ENCODE results near the gene CYP26A1. TPM values are rescaled to one million over a fixed set of nuclear protein-coding genes. Genes with fewer than 3 reads are reported as not detected.

Gene CYP26A1
- total RNA-seq, 1 experiment from 2014 or later: not detected

DNA sequence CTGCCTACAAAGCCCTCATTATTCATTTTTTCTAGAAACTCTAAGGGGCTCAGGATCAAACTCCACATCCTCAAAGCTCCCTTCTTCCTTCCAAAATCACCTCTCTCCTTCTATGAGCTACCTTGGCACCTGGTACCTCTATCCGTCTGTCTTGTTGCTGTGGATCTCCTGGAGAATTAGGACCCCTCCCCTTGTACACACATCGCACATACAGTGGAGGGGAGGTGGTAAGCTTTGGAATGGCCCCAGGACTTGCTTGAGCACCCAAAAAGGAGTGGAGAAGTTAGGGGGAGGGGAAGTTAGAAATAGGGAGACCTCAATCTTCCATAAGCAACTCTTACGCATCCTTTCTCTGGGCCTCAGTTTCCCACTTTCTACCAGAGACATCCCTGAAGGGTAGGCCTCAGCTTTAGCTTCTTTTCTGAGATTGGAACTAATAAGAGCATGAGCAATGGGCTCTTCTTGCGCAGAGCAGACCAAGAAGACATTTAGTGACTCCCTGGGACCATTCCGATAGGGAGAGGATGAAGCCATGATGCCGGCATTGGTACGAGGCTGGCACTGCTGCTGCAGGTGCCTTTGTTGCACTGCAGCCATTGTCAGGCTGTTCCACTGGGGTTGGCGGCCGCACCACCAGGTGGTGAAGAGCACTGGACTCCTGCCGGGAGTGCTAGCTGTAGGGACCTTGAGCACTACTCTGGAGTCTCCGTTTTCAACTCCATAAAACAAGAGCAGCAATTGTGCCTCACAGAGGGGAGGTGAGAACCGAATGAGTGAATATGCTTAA is 8.6 kb upstream of the CYP26A1 start:
- DNase-seq (ENCODE audit: low spot score): no peak

DNA sequence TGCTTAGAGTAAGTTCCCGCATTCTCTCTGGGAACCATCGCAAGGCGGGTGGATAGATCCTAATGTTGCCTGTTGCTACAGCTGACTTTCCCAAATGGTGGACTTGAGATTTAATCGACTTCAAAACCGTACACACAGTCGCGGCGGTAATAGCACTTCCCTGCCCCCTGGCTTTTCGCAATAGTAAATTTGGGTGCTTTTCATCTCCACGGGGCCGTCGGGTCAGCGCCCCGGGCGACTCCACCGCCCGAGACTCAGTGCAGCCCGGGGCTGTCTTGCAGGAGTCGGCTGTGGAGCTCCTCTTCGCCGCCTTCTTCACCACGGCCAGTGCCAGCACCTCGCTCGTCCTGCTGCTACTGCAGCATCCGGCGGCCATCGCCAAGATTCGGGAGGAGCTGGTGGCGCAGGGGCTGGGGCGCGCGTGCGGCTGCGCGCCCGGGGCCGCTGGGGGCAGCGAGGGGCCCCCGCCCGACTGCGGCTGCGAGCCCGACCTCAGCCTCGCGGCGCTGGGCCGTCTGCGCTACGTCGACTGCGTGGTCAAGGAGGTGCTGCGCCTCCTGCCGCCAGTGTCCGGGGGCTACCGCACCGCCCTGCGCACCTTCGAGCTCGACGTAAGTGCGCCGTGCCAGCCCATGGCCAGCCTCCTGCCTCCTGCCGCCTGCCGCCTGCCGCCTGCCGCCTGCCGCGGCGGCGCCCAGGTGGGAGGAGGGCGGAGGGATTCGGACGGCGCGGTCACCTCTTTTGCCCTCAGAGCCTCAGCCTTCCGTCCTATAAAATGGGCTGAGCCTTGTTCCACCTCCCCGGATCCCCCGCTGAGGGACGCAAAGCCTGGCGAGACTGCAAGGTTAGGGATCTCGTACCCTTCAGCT is 7.8 kb upstream of the CYP26A1 start:
- DNase-seq (ENCODE audit: low spot score): no peak

DNA sequence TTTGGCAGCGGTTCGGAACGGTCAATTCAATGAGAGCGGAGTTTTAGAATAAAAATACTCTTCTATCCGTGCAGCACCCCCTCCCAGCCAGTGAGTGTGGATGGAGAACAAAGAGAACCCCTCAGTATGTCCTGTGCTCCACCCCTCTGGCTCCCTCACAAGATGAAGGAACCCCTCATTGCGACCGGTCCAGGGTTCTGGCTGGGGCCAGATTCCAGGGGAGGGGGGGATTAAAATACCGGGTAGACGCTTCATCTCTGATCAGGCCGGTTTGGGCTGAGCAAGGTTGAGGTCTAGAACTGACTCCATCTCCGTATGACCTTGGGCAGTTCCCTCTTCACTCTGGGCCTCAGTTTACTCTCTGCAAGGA is 7.2 kb upstream of the CYP26A1 start:
- DNase-seq (ENCODE audit: low spot score): no peak

DNA sequence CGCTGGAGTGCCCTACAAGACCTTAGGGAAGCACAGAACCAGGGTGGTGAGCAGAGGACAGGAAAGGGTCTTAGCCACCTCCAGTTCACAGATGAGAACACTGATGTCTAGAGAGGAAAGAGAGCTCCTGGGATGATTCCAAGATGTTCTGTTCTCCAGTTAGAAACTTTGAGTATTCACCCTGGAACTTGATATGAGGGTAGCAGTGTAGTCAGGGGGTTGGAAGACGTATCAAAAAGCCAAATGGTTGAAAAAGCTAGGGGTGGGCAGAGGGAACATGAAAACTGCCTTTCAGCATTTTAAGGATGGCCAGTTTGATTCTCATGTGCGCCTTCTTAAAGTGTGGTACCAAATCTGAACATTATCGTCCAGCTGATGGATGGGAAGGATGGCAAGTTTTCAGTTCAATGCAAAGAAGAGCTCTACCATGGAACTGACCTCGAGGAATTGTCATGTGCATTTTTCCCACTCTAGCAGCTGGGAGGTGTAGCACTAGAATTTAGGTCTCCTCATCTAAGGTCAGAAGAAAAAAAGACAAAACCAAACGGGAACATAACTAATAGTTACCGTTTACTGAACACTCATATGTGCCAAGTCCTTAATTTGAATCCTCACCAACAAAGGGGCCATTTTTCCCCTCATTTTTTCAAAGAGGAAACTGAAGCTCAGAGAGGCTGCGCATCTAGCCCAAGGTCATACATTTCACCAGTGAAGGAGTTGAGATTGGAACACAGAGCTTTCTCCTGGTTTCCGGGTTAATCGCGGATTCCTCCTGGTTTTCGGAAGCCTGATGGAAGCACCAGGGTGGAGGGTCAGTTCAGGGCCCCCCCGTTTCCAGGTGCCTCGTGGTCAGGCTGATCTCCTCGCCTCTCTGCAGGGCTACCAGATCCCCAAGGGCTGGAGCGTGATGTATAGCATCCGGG is 6.0 kb upstream of the CYP26A1 start:
- no peak for DNase-seq (ENCODE audit: low spot score)

DNA sequence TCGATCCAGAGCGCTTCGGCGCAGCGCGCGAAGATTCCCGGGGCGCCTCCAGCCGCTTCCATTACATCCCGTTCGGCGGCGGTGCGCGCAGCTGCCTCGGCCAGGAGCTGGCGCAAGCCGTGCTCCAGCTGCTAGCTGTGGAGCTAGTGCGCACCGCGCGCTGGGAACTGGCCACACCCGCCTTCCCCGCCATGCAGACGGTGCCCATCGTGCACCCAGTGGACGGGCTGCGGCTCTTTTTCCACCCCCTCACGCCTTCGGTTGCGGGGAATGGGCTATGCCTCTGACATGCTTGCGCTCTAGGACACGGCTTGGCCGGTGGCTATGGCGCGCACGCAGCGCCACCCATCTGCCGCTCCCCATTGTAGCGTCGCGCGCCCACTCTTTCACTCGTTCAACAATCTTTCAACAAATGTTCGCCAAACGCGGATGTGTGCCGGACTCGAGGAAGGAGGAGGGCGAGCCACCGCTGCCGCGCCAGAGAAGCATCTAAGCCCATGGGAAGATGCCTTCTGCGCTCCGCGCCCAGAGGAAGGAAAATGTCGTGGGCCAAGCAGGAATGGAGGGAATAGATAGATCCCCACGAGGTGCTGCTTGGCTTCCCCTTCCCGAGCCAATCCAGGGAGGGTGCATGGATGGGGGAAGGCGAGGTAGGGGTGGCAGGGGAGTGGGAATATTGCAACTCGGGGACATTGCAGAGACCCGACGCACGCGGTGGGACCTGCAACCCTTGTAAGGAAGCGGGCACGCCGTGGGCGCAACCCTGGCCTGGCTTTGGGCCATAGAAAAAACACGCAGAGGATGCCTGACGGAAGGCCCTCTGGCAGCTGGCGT is 5.1 kb upstream of the CYP26A1 start:
- no peak for DNase-seq (ENCODE audit: low spot score)

DNA sequence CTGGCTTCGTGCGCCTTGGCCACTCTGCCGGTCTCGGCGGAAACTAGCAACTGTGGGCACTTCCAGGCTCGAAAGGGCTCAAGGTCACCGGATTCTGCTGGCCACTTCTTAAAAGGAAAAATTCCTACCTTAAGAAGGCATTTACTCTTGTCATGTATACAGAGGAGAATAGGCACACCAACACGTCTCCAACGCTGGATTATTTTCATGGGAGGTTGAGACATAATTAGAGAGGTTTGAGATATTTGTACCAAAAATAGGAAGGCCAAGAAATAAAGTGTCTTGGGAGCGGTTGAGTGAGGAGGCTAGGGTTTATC is 4.5 kb upstream of the CYP26A1 start:
- no peak for DNase-seq (ENCODE audit: low spot score)

DNA sequence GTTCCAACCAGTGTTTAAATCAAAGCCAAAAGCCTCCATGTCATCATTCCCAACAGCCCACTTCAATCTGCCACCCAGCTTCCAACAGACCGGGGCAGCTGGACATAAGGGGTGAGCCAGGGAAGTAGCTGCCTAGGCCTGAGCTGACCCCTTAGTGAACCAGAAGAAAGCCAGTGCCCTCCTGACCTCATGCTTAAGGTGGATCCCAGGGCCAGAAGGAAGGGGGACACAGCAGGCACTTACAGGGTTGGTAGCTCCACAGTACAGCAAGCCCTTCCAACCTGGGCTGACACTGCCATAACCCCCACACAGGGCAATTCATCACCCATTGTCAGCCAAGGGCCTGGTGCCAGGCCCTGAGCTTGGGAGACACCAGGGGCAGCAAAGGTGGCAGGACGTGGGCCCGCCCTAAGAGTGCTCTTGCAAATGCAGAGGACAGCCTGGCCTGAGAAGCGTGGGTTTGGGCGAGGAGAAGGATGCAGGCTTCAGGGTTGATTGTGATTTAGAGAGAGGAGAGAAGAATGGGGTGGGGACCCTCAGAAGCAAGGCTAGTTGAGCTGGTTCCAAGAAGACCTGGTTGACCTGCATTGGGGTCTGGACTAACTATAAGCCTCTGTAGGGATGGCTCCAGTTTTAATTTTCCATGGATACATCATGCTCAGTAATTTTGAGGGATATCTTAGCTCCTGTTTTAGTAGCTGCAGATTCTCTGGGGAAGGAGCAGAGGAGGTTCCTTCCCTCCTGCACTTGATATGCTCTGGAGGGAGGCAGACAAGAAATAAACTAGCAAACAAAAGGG is 3.1 kb upstream of the CYP26A1 start:
- DNase-seq (ENCODE audit: low spot score): no peak

DNA sequence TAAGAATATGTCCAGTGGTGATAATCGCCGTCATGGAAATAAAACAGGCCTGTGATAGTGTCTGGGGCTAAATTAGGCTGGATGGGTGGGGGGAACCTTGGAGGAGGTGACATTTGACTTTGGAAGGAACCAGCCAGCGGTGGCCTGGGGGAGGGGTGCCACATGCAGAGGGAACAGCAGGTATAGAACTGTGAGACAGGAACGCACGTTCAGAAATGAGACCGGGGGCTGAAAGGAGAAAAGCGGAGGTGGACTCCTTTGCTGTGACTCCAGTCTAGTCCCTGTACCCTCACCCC is 2.6 kb upstream of the CYP26A1 start:
- no peak for DNase-seq (ENCODE audit: low spot score)

DNA sequence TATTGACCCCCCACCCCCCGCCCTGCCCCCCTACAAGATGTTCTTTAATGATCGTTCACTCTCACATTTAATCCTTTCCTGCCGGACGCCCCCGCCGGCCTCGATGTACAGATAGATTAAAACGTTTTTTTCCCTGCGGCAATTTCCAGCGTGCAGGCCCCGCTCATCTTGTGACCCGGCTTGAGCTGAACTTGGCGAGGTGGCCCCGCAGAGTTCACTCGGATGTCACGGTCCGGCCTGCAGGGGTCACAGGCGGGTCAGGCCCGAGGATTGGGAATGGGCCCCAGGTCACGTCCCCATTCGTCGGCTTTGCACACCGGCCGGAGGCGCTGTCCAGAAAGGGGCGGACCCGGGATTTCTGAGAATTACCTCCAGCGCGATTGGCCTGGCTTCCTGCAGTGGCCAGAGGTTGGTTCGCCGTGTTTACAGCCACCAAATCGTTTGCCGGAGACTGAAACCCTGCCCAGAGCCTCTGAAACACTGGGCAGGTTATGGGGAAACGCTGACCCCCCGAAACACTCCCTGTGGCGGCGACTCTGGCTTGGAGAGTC is 1.9 kb upstream of the CYP26A1 start:
- DNase-seq (ENCODE audit: low spot score): no peak

DNA sequence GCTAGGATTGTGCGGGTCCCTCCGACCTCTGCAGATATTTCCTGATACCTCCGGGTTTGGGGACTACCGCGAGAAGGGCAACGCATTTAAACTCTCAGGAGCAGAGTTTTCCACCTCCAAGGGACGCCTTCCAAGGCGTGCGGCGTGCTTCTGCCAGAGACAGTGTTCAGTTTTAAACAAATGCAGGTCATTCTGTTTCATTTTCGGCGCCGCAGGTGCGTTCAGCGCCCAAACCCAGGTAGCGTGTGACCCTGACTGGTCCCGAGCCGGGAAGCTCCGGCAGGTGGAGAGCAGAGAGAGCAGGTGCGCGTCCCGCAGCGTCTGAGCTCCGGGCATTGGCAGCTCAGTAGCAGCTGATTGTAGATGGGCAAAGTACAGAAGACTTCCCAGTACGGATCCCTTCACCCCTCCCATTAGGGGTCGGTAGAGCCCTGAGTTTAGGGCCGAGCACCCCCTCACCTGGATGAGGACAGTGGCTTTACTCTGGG is 1.4 kb upstream of the CYP26A1 start:
- no peak for DNase-seq (ENCODE audit: low spot score)

DNA sequence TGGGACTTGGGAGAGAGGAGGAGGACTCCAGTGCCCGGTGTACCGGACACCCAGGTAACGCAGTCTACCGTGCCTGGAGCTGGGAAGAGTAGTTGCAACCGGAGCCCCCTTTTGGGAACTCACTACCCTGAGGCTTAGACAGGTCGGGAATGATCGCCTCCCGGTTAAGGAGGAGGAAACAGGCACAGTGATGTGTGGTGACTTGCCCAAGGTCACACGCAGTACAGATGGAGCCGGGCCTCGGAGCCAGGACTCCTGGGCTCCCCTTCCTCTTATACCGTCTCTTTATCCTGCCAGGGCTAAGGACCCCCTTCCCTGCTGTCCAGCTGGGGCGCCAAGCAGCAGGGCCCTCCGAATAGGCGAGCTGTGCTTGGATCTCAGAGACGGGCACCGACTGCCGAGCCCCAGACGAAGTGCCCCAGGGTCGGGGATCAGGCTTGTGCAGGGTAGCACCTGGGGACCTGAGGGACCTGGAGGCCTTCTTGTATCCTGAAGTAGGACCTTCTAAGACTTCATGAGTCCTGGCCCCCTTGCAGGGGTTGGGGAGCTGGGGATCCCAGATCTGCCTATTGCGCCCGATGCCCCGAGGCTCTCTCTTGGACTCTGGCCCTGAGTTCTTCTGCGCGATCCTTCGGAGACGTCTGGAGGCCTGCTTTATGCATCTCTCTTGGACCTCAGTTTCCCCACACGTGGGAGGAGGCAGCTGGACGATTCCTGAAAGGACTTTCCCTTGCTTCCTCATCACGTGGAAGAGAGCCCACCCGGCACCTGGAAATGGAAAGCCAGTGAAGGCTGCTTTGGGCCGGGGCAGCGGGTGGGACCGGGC is 767 bp upstream of the CYP26A1 start:
- no peak for DNase-seq (ENCODE audit: low spot score)

DNA sequence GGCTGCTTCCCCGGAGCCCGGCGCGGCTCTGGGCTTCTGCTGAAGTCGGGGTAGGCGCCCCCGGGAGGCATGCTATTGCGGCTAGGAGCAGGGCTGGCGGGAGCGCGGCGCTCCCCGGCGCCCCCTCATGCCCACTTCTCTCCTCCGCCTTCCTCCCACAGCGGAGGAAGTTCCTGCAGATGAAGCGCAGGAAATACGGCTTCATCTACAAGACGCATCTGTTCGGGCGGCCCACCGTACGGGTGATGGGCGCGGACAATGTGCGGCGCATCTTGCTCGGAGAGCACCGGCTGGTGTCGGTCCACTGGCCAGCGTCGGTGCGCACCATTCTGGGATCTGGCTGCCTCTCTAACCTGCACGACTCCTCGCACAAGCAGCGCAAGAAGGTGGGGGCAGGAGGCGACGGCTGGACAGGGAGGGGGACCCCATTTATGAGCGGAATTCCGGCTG is 479 bp downstream of the CYP26A1 start:
- DNase-seq (ENCODE audit: low spot score): no peak

DNA sequence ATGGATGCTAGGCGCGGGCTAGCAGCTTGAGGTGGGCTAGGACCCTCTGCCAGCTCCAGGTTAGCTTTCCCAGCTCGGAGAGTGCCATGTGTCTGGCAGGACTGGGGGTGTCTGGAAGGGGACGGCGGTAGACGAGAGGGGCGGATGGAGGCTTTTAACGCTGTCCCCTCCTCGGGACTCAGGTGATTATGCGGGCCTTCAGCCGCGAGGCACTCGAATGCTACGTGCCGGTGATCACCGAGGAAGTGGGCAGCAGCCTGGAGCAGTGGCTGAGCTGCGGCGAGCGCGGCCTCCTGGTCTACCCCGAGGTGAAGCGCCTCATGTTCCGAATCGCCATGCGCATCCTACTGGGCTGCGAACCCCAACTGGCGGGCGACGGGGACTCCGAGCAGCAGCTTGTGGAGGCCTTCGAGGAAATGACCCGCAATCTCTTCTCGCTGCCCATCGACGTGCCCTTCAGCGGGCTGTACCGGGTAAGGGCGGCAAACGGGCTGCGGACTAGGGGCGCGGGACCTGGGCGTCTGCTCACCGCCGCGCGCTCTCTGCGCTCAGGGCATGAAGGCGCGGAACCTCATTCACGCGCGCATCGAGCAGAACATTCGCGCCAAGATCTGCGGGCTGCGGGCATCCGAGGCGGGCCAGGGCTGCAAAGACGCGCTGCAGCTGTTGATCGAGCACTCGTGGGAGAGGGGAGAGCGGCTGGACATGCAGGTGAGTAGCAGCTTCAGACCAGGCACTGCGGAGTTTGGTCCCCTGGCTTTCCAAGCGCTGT is 1.1 kb downstream of the CYP26A1 start:
- no peak for DNase-seq (ENCODE audit: low spot score)

DNA sequence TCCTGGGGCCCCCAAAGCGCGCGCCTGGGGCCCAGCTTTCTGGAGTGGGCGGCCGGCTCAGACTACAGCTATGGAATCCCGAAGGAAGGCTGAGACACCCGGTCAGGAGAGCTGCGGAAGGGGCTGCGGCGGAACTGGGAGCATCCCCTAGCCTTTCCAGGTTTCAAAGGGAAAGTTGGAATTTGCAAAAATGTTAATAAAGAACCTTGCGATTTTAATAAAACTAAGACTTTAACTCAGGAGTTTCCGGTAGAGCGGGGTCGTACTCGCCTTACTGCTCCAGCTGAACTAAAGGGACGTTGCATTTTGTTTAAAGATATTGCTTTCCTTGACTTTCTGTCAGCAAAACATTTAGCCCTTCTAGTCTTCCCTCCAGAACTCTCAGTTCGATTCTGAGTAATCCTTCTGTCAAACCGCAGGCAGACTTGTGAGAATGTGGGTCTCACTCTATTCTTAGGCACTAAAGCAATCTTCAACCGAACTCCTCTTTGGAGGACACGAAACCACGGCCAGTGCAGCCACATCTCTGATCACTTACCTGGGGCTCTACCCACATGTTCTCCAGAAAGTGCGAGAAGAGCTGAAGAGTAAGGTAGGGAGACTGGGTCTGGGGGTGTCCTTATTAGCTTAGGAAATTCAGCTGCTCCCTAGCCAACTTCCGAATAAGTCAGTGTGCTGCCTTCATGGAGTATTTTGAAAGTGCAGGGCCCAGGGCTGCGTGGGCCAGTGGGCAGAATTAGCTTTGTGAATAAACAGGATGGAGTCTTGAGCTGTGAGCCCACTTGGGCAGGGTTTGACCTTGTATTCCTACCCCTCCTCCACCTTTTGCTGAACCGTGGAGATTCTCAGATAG is 1.9 kb downstream of the CYP26A1 start:
- DNase-seq (ENCODE audit: low spot score): no peak

DNA sequence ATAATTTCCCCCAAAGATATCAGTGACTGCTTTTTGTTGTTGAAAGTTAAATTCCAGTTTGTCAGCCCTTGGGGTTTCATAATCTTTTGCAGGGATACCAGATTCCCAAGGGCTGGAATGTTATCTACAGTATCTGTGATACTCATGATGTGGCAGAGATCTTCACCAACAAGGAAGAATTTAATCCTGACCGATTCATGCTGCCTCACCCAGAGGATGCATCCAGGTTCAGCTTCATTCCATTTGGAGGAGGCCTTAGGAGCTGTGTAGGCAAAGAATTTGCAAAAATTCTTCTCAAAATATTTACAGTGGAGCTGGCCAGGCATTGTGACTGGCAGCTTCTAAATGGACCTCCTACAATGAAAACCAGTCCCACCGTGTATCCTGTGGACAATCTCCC is 3.2 kb downstream of the CYP26A1 start:
- no peak for DNase-seq (ENCODE audit: low spot score)

DNA sequence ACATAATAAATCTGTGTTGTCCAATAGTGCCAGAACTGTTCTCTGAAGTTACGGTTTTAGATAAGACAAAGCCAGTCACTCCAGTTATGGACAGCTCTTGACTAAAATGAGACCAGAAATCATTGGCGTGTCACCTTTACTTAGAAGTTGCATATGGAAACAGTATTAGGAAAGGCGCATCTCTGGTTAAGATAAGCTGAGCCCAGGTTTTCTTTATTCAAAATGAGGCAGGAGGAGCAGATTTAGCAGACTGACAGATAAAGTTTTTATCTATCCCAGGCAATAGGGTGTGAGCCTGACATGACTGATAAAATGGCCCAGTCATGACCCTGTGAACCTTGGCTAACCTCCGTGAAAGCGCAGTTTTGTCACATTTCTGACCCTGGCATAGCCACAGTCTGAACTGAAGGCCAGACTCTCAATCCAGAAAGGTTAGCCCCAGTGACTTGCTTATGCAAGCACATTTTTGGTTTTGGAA is 4.2 kb downstream of the CYP26A1 start:
- DNase-seq (ENCODE audit: low spot score): no peak

DNA sequence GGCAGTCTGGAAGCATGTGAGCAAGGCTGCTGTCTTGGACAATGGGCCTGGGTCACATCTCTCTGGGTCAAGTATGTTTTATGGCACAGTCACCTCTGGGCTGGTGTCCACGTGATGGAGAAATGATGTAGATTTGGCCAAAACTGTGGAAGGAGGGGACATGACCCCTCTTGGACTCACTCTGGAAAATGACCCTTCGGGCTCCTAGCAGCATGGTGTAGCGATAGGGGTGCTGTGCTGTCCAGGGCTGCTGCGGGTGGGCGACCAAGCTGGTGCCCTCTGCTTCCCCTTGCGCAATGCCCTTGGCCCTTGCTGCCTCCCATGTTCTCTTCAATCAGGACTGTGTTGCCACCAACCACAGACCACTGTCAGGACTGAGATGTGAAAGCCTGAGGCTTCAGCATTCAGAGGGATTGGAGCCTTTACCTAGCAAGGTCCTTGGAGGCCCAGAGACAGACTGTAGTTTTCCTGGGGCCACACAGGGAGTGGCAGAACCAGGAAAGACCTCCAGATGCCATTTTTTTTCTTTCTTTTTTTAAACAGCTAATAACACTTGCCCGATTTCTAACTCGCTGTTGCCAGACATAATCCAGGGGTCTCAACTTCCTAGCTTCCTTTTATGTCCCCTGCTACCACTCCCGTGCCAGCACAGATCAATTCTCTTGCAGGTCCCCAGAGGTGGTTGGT is 6.1 kb downstream of the CYP26A1 start:
- DNase-seq (ENCODE audit: low spot score): no peak
